Measurements from ENCODE around the gene ZNF326. TPM values are rescaled to one million over a fixed set of nuclear protein-coding genes. Genes with fewer than 3 reads are reported as not detected.

Gene ZNF326
- total and polyA plus RNA-seq, 2 of the 4 experiments (the other 2 are of a cell fraction): 4.5 to 17.0 TPM

DNA sequence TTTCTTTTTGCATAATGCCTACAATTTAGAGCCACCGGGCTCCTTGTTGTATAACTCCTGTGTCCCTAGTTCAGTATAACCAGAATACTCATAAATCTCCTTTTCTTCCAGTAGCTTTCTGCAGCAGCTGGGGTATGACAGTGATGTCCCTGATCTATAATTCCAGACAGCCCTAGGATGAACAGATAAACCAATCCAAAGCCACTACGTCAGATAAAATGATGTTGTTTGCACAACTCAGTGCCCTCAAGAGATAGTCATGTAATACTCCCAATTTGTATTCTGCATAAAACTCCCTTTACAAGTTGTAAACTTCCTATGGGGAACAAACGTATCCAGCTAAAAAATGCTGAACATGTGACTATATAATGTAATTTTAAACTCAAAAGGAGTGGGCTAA, 44.7 kb downstream of the ZNF326 start:
- in situ Hi-C loops (cut with MboI; ENCODE audit: low sequenced_read_pairs): no loop called here
- Histone ChIP-seq H2BK15ac (ENCODE audit: low read depth, low read length) (no peak overlapping the region), H3K79me1 (ENCODE audit: low read depth in 1 of 2, low read length in 2 of 2) (no peaks in the 10 kb centered on the region), H3K18ac (ENCODE audit: low read depth, low read length) (no peak overlapping the region), H3K23ac (ENCODE audit: low read depth, low read length) (no peak overlapping the region), H2BK120ac (ENCODE audit: low read depth, low read length) (no peak overlapping the region), H4K8ac (ENCODE audit: low read depth in 2 of 2, low read length in 2 of 2) (no peak overlapping the region), H3K4ac (ENCODE audit: low read depth, low read length) (no peak overlapping the region), H3K9ac (ENCODE audit: low read depth, low read length) (no peak overlapping the region), H2BK20ac (ENCODE audit: low read depth, low read length) (no peak overlapping the region), H3K4me1 (ENCODE audit: control insufficient read depth, insufficient read depth, low read length) (no peaks in the 10 kb centered on the region), H3K9me3 (ENCODE audit: control insufficient read depth, insufficient read depth, low read length) (no peaks in the 10 kb centered on the region), H3K14ac (replicated peaks; ENCODE audit: low read depth, low read length) (no peak overlapping the region), H2AFZ (replicated peaks; ENCODE audit: low read length, poor library complexity) (no peak overlapping the region), H3K27ac (ENCODE audit: insufficient read depth, low read length) (no peak overlapping the region), H3K56ac (ENCODE audit: extremely low read depth, insufficient read depth, low read length) (no peak overlapping the region), H3K4me2 (ENCODE audit: low read depth, low read length) (no peak overlapping the region), H4K91ac (ENCODE audit: insufficient read depth, low read depth, low read length) (no peak overlapping the region), H2AK9ac (replicated peaks; ENCODE audit: low read depth, low read length, poor library complexity) (no peak overlapping the region), H2AK5ac (ENCODE audit: low read depth, low read length) (no peak overlapping the region), H2BK5ac (ENCODE audit: low read depth, low read length, poor library complexity, severe bottlenecking) (no peak overlapping the region), H3K9me1 (ENCODE audit: insufficient read depth, low read length) (no peaks in the 10 kb centered on the region), H4K20me1 (ENCODE audit: insufficient read depth, low read length) (no peaks in the 10 kb centered on the region), H3K36me3 (ENCODE audit: control insufficient read depth, insufficient read depth, low read length) (no peaks in the 10 kb centered on the region), H4K5ac (ENCODE audit: low read depth, low read length) (no peak overlapping the region), H3K27me3 (ENCODE audit: control insufficient read depth, insufficient read depth, low read length) (no peaks in the 10 kb centered on the region), H3K4me3 (ENCODE audit: insufficient read depth, low read depth, low read length) (no peak overlapping the region)
- 80% methylated on average over 1 of the region's 3 CpGs; no CpG with 5 or more reads in 1 of the 2 experiments for WGBS, 2 experiments (ENCODE audit: extremely low coverage in 2 of 2, insufficient read length in 1 of 2)
- dilution Hi-C loops (cut with HindIII; ENCODE audit: low sequenced_read_pairs, unreplicated experiment): no loop called here
- ATAC-seq (ENCODE audit: low read depth) (no peak), DNase-seq (no peak)
- ChIA-PET CTCF (no interaction called here), POLR2A (ENCODE audit: unreplicated experiment) (no interaction called here)
- intact Hi-C loops (cut with micrococcal nuclease): no loop called here
- TF ChIP-seq CHD1 (IDR thresholded peaks at IDR 0.05; ENCODE audit: low read depth, low read length): no peak
- TF ChIP-seq FOS (IDR thresholded peaks at IDR 0.05; ENCODE audit: low read depth, low read length): no peak
- BruUV-seq (replicated peaks): no TSS peak
